SK-N-SH (cell line): ENCODE results near the gene FGF5. TPM values are rescaled to one million over a fixed set of nuclear protein-coding genes. Genes with fewer than 3 reads are reported as not detected.

Source experiments
- CTCF ChIA-PET: fragments of 300-600, 350-600 bp; formaldehyde crosslinking; extraction: SDS; loops from one replicate; lab custom pipeline; 2021; lab: Yijun Ruan, JAX
- POLR2A ChIA-PET: fragments of 350-600 bp; sonication (Branson Sonifier 250); formaldehyde crosslinking; extraction: SDS; loops from one replicate; lab custom pipeline; 2020; ENCODE audit warnings: antibody characterized with exemption, inconsistent platforms; lab: Yijun Ruan, JAX
- DNase-seq: peaks from one replicate; pipeline ENCODE4 v3.0.0; 2012
- H2AFZ ChIP-seq: fragments of 200-600 bp; sonication (generic); 2 replicates; pipeline ENCODE4 v1.8.1; 2016; ENCODE audit warnings: antibody characterized with exemption, mild to moderate bottlenecking, low read depth
- H3F3A ChIP-seq: fragments of 200-600 bp; sonication (generic); replicated peaks from 2 replicates; pipeline ENCODE3; 2016; ENCODE audit warnings: antibody characterized with exemption, mild to moderate bottlenecking; ENCODE audit not compliant: insufficient read depth
- H3K27ac ChIP-seq, 2 experiments: fragments of 200-500 bp in 1 of 2; fragments of 200-600 bp in 1 of 2; sonication (Bioruptor generic) in 1 of 2; sonication (generic), shearing (Covaris generic) in 1 of 2; 2 replicates each; pipeline versions ENCODE4 v1.5.1 to v1.6.1; 2014 to 2016; ENCODE audit warnings: low read depth in 2 of 2, inconsistent platforms in 1 of 2, low read length in 1 of 2, mild to moderate bottlenecking in 1 of 2, mixed read lengths in 1 of 2
- H3K27me3 ChIP-seq: fragments of 200-600 bp; sonication (generic), shearing (Covaris generic); 2 replicates; pipeline ENCODE4 v1.6.1; 2016; ENCODE audit warnings: mixed run types; ENCODE audit not compliant: insufficient read depth
- H3K36me3 ChIP-seq, 2 experiments: fragments of 200-500 bp in 1 of 2; fragments of 200-600 bp in 1 of 2; sonication (Bioruptor generic) in 1 of 2; sonication (generic) in 1 of 2; replicated peaks in 1 of 2; 2 replicates each; pipeline versions ENCODE3 to v1.5.1; 2014 to 2016; ENCODE audit warnings: low read length in 1 of 2, mild to moderate bottlenecking in 1 of 2; ENCODE audit not compliant: insufficient read depth in 2 of 2, control insufficient read depth in 1 of 2
- H3K4me1 ChIP-seq, 2 experiments: fragments of 200-500 bp in 1 of 2; fragments of 200-600 bp in 1 of 2; sonication (Bioruptor generic) in 1 of 2; sonication (generic), shearing (Covaris generic) in 1 of 2; 2 replicates each; pipeline versions ENCODE4 v1.5.1 to v1.6.1; 2014 to 2016; ENCODE audit warnings: low read depth in 1 of 2, low read length in 1 of 2, mixed run types in 1 of 2; ENCODE audit not compliant: insufficient read depth in 2 of 2, control insufficient read depth in 1 of 2
- H3K4me2 ChIP-seq: fragments of 200-600 bp; sonication (generic), shearing (Covaris generic); 2 replicates; pipeline ENCODE4 v1.6.1; 2017; ENCODE audit warnings: mixed run types
- H3K4me3 ChIP-seq, 2 experiments: fragments of 200-500 bp in 1 of 2; fragments of 200-600 bp in 1 of 2; sonication (Bioruptor generic) in 1 of 2; sonication (generic), shearing (Covaris generic) in 1 of 2; 2 replicates each; pipeline versions ENCODE4 v1.5.1 to v1.8.1; 2014 to 2016; ENCODE audit warnings: low read depth in 2 of 2, inconsistent platforms in 1 of 2, low read length in 1 of 2, mild to moderate bottlenecking in 1 of 2, mixed read lengths in 1 of 2, moderate library complexity in 1 of 2
- H3K79me2 ChIP-seq: fragments of 200-600 bp; sonication (generic); 2 replicates; pipeline ENCODE4 v1.8.1; 2017; ENCODE audit warnings: mild to moderate bottlenecking; ENCODE audit not compliant: insufficient read depth
- H3K9ac ChIP-seq: fragments of 200-600 bp; sonication (generic); 2 replicates; pipeline ENCODE4 v1.6.1; 2017; ENCODE audit warnings: mixed run types
- H3K9me2 ChIP-seq: fragments of 200-600 bp; sonication (generic); 2 replicates; pipeline ENCODE4 v1.6.1; 2017; ENCODE audit warnings: mixed run types
- H3K9me3 ChIP-seq: fragments of 200-600 bp; sonication (generic); 2 replicates; pipeline ENCODE4 v1.6.1; 2017; ENCODE audit warnings: mixed run types, mild to moderate bottlenecking, moderate library complexity
- H4K20me1 ChIP-seq: fragments of 200-600 bp; sonication (generic); 2 replicates; pipeline ENCODE4 v1.6.1; 2017; ENCODE audit warnings: mild to moderate bottlenecking, mixed run types; ENCODE audit not compliant: insufficient read depth
- CTCF ChIP-seq: fragments of 200-600 bp; sonication (generic); IDR thresholded peaks from 2 replicates; pipeline ENCODE4 v1.6.1; 2017; ENCODE audit warnings: antibody characterized with exemption, mild to moderate bottlenecking, moderate library complexity
- ELF1 ChIP-seq: IDR thresholded peaks from 2 replicates; pipeline ENCODE4 v1.4.0; 2012
- EP300 ChIP-seq, 2 experiments: IDR thresholded peaks; 2 replicates each; pipeline versions ENCODE4 v1.4.0 to v1.6.1; 2012; ENCODE audit warnings: borderline replicate concordance in 1 of 2, low read depth in 1 of 2, low read length in 1 of 2
- FOSL2 ChIP-seq: IDR thresholded peaks from 2 replicates; pipeline ENCODE4 v1.4.0; 2012; ENCODE audit warnings: low read depth, mild to moderate bottlenecking, moderate library complexity, borderline replicate concordance
- FOXJ3 ChIP-seq: sonication (generic); formaldehyde crosslinking; IDR thresholded peaks from 2 replicates; pipeline ENCODE4 v1.5.1; 2020; ENCODE audit warnings: mild to moderate bottlenecking, missing genetic modification reagents
- MAX ChIP-seq: IDR thresholded peaks from 2 replicates; pipeline ENCODE4 v1.4.0; 2012; ENCODE audit warnings: low read depth
- MXI1 ChIP-seq: IDR thresholded peaks from 2 replicates; pipeline ENCODE4 v1.6.1; 2012; ENCODE audit warnings: mild to moderate bottlenecking, low read depth, low read length, improper control_type of control experiment
- NFIC ChIP-seq: IDR thresholded peaks from 2 replicates; pipeline ENCODE4 v1.4.0; 2012; ENCODE audit warnings: borderline replicate concordance
- POLR2AphosphoS5 ChIP-seq: IDR thresholded peaks from 2 replicates; pipeline ENCODE4 v1.6.1; 2012; ENCODE audit warnings: low read depth, low read length
- RAD21 ChIP-seq: IDR thresholded peaks from 2 replicates; pipeline ENCODE4 v1.6.1; 2012; ENCODE audit warnings: mild to moderate bottlenecking, low read length
- RCOR1 ChIP-seq: fragments of 150-350 bp; IDR thresholded peaks from 2 replicates; pipeline ENCODE4 v1.6.1; 2017; ENCODE audit warnings: antibody characterized with exemption, low read length
- RFX5 ChIP-seq: IDR thresholded peaks from 2 replicates; pipeline ENCODE4 v1.6.1; 2012; ENCODE audit warnings: mild to moderate bottlenecking, improper control_type of control experiment, low read length
- SIN3A ChIP-seq: IDR thresholded peaks from 2 replicates; pipeline ENCODE4 v1.6.1; 2012; ENCODE audit warnings: low read depth, mild to moderate bottlenecking, low read length, moderate library complexity, borderline replicate concordance
- SMC3 ChIP-seq: IDR thresholded peaks from 2 replicates; pipeline ENCODE4 v1.6.1; 2012; ENCODE audit warnings: low read depth, low read length, improper control_type of control experiment
- TCF12 ChIP-seq: IDR thresholded peaks from 2 replicates; pipeline ENCODE4 v1.4.0; 2012
- TEAD4 ChIP-seq: IDR thresholded peaks from 2 replicates; pipeline ENCODE4 v1.4.0; 2012; ENCODE audit warnings: mild to moderate bottlenecking, borderline replicate concordance; ENCODE audit not compliant: insufficient read depth
- YY1 ChIP-seq: IDR thresholded peaks from 2 replicates; pipeline ENCODE4 v1.4.0; 2012; ENCODE audit warnings: low read depth, mild to moderate bottlenecking
- ZBTB33 ChIP-seq: IDR thresholded peaks from 2 replicates; pipeline ENCODE4 v1.4.0; 2012; ENCODE audit warnings: low read depth, borderline replicate concordance
- WGBS: methylation state at CpG from one replicate; pipeline ENCODE4 v1.1.6; 2017; ENCODE audit warnings: low lambda C conversion rate; 5-methylcytosine and 5-hydroxymethylcytosine counted together
- polyA plus RNA-seq, 3 experiments: library from polyadenylated mRNA; depleted of rRNA; stranded (reverse); fragments of >200 nt; gene quantifications; 2 replicates each; pipeline ENCODE4 v1.2.3, GENCODE V29; 2012
- TF ChIP-seq, protein P1 (sequence below): IDR thresholded peaks from 2 replicates; pipeline ENCODE4; 2012
- TF ChIP-seq, protein P2 (sequence below): fragments of 150-350 bp; IDR thresholded peaks from 2 replicates; pipeline ENCODE4 v1.6.1; 2016; ENCODE audit warnings: mild to moderate bottlenecking, low read depth, low read length

The FGF5 gene
- polyA plus RNA-seq, 1 of the 3 experiments (the other 2 are of a cell fraction), result 17.7 TPM

DNA sequence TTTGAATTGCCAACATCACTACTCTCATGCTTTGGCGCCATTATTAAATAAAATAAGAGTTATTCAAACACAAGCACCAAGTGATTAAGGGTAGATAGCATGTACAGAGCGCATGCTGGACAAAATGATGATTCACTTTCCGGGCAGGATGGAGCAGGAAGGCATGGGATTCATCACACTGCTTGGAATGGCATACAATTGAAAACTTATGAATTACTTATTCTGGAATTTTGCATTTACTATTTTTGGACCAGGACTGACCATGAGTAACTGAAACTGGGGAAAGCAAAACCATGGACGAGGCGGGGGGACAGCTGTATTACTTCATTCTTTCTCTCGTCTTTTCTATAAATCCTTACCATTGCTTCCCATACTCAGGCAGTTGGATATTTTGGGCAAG lies 28.5 kb upstream of the FGF5 start (continued):
- TF ChIP-seq ZBTB33 (peak; percentile 83), FOSL2 (peak; percentile 96), TEAD4 (peak; percentile 95)
- TF ChIP-seq, protein P1, sequence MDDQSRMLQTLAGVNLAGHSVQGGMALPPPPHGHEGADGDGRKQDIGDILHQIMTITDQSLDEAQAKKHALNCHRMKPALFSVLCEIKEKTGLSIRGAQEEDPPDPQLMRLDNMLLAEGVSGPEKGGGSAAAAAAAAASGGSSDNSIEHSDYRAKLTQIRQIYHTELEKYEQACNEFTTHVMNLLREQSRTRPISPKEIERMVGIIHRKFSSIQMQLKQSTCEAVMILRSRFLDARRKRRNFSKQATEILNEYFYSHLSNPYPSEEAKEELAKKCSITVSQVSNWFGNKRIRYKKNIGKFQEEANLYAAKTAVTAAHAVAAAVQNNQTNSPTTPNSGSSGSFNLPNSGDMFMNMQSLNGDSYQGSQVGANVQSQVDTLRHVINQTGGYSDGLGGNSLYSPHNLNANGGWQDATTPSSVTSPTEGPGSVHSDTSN, result peak; percentile 96
- TF ChIP-seq, protein P2, sequence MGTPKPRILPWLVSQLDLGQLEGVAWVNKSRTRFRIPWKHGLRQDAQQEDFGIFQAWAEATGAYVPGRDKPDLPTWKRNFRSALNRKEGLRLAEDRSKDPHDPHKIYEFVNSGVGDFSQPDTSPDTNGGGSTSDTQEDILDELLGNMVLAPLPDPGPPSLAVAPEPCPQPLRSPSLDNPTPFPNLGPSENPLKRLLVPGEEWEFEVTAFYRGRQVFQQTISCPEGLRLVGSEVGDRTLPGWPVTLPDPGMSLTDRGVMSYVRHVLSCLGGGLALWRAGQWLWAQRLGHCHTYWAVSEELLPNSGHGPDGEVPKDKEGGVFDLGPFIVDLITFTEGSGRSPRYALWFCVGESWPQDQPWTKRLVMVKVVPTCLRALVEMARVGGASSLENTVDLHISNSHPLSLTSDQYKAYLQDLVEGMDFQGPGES, result no peak

- CTCF ChIA-PET, result interaction anchor here (0.6 kb wide), 1 partner anchor 16 kb away, joined by 3 read pairs; no protein-coding TSS in a partner anchor
- DNase-seq, result no peak
- TF ChIP-seq EP300 (IDR thresholded peaks at IDR 0.05; ENCODE audit: borderline replicate concordance in 1 of 2, low read depth in 1 of 2, low read length in 1 of 2), result peak in 1 of 2 experiments; percentile 51; a peak in 1 of 4 replicates
- TF ChIP-seq TCF12, result peak; percentile 66
- 0 out of 2 replicates have a peak, but pooled peaks have one; percentile 24 for TF ChIP-seq ELF1
- TF ChIP-seq RAD21, result no peak
- peak; percentile 65; the same call in 1 of the 2 replicates for TF ChIP-seq FOSL2
- TF ChIP-seq MXI1, result no peak
- 0 out of 2 replicates have a peak, but pooled peaks have one; percentile 6 for TF ChIP-seq NFIC
- TF ChIP-seq FOXJ3, result no peak
- peak; percentile 28; the same call in 1 of the 2 replicates for TF ChIP-seq MAX
- no peak for TF ChIP-seq CTCF
- TF ChIP-seq YY1, result no peak
- no peak for TF ChIP-seq RFX5
- no peak for TF ChIP-seq SIN3A
- no peak for TF ChIP-seq SMC3
- no peak for TF ChIP-seq RCOR1
- no peak for TF ChIP-seq TEAD4
- TF ChIP-seq POLR2AphosphoS5, result peak; percentile 52; the same call in 1 of the 2 replicates
- TF ChIP-seq, all 33 proteins: peak for 7
- H3K9me3 ChIP-seq, result no peaks in the 10 kb centered on the region
- H3K9me2 ChIP-seq, result no peaks in the 10 kb centered on the region
- H4K20me1 ChIP-seq, result no peaks in the 10 kb centered on the region
- no peaks in the 10 kb centered on the region for H3K27me3 ChIP-seq
- H3K79me2 ChIP-seq, result peaks cover 6% of the 10 kb centered on the region; the same call in 1 of the 2 replicates
- peak overlapping the region; percentile 74 for H3K4me2 ChIP-seq
- H3K4me1 ChIP-seq, result peaks cover 6 to 48% of the 10 kb centered on the region in 2 experiments; a peak in 3 of 4 replicates
- H3K9ac ChIP-seq, result peak overlapping the region; percentile 83
- H3F3A ChIP-seq, result peaks cover 69% of the 10 kb centered on the region
- H3K4me3 ChIP-seq, result no peak overlapping the region
- H3K27ac ChIP-seq, result peak overlapping the region; percentile 87 to 100
- POLR2A ChIA-PET, result no interaction called here
- no peak overlapping the region; the same call in 1 of the 2 replicates for H2AFZ ChIP-seq
- no peaks in the 10 kb centered on the region for H3K36me3 ChIP-seq
- WGBS, result 36% methylated on average over 3 of the region's 3 CpGs
These were observed 26.8 kb upstream of the FGF5 start for GRCh38 chr4:80239480-80240150.
